Prostate gland (tissue), 2 donors: ENCODE data around the gene PHLDB1. TPM values are rescaled to one million over a fixed set of nuclear protein-coding genes. Genes with fewer than 3 reads are reported as not detected.
A peak's percentile ranks its signal among the peaks of the same experiment; 100 is the strongest.
"Not testable (repeated sequence)": the region's sequence is repeated elsewhere in the genome, so short reads cannot be mapped to it uniquely, and the experiment has no call there.

Experiments used
- DNase-seq: peaks from one replicate; pipeline ENCODE4 v3.0.0-alpha.2; 2019; ENCODE audit warnings: low spot score
- H3K27ac ChIP-seq, 2 donors: fragments of 200-600 bp; sonication (generic); 2 replicates each; pipeline ENCODE4 v1.5.1; 2017 to 2019
- H3K27me3 ChIP-seq: fragments of 200-600 bp; sonication (generic); replicated peaks from 2 replicates; pipeline ENCODE4 v1.5.1; 2019; ENCODE audit not compliant: insufficient read depth
- H3K36me3 ChIP-seq, 2 donors: fragments of 200-600 bp; sonication (generic); 1 replicate in 1 of 2; 2 replicates in 1 of 2; pipeline versions ENCODE4 v1.5.1 to v1.8.1; 2017 to 2019
- H3K4me1 ChIP-seq: fragments of 200-600 bp; sonication (generic); replicated peaks from 2 replicates; pipeline ENCODE4 v1.5.1; 2019
- H3K4me3 ChIP-seq, 2 donors: fragments of 200-600 bp; sonication (generic); 2 replicates each; pipeline ENCODE4 v1.5.1; 2017 to 2019
- H3K9me3 ChIP-seq: fragments of 200-600 bp; sonication (generic); 2 replicates; pipeline ENCODE4 v1.5.1; 2017
- POLR2A ChIP-seq: fragments of 450-650 bp; IDR thresholded peaks from one replicate; pipeline ENCODE4 v1.6.1; 2016; ENCODE audit warnings: antibody characterized with exemption, mild to moderate bottlenecking
- POLR2AphosphoS5 ChIP-seq: sonication (generic); formaldehyde crosslinking; IDR thresholded peaks from one replicate; pipeline ENCODE4 v1.6.1; 2017; ENCODE audit warnings: antibody characterized with exemption
- WGBS: methylation state at CpG from one replicate; pipeline ENCODE4 v1.1.5; 2018; 5-methylcytosine and 5-hydroxymethylcytosine counted together
- intact Hi-C: fragments of 100-400 bp; cut with DNase I; formaldehyde crosslinking; loops from one replicate; pipeline ENCODE4 v1.14.2; 2022
- total RNA-seq, 2 donors: library from RNA; depleted of rRNA; stranded (reverse); fragments of >200 nt; gene quantifications; one replicate each; pipeline ENCODE4 v1.1.0, GENCODE V29; 2016
- TF ChIP-seq, protein P1 (sequence below), 4 experiments: fragments of 200-600 bp in 2 of 4; fragments of 450-650 bp in 2 of 4; sonication (generic) in 2 of 4; IDR thresholded peaks; 1 replicate in 3 of 4; 2 replicates in 1 of 4; pipeline ENCODE4 v1.5.1; 2016 to 2019; ENCODE audit warnings: antibody characterized with exemption in 4 of 4, mild to moderate bottlenecking in 2 of 4, moderate library complexity in 2 of 4

Gene PHLDB1
- total RNA-seq, result 100 to 1,000 TPM in 1 of 2 donors, 10 to 100 TPM in 1; 74.5 to 113 TPM

DNA sequence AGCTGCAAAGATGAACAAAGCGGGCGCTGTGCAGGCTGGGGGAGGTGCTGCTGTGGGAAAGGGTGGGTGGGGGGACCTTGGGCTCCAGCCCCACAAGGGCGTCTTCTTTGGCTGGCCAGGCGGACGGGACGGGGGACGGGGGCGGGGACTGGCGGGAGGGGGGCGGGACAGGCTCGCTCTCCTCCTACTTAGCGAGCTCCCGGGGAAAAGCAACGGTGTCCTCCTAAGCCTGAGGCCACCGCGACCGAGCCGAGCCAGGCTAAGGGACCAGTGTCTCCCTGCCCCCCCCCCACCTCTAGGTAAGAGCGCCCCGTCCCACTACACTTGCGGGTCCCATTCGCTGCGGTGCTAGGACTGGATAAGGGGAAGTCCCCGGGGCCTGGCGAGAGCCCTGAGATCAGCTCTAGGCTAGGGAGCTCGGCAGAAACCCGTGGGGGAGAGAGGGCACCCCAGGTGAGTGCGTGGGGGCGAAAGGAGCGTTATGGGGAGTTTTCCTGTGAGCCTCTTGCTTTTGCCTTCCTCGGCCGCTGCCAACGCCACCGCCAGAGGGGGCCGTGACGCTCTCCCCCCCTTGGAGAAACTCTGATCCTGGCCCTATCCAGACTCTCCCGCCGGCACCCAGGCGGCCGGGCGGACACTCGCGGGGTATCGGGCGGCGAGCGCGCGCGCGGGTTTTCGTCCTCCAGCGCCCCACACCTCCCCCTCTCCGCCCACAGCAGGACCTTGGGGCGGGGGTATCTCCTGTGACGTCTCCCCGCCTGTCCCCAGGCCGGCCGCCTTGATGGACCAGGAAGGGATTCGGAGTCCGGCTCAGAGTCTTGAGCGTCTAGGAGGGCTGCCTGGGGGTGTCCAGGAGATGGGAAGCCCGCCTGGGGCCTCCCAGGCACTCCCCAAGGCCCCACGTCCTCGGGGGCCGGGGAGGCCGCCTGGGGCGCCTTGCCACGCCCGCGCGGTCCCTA, at the start of gene PHLDB1:
PHLDB1 (plus strand) TSS at position 215 of the 959 bp plus-strand sequence. CDS start 6,222 bp downstream, outside the sequence.
- peak within 1 kb of the TSS; percentile 87 to 88 for H3K27ac ChIP-seq
- peak; percentile 58 for DNase-seq
- no peaks in the 10 kb centered on the region for H3K36me3 ChIP-seq
- H3K27me3 ChIP-seq, result no peaks in the 10 kb centered on the region
- H3K9me3 ChIP-seq, result no peaks in the 10 kb centered on the region
- TF ChIP-seq POLR2AphosphoS5, result peak; percentile 41
- no peak for TF ChIP-seq POLR2A
- TF ChIP-seq, protein P1, sequence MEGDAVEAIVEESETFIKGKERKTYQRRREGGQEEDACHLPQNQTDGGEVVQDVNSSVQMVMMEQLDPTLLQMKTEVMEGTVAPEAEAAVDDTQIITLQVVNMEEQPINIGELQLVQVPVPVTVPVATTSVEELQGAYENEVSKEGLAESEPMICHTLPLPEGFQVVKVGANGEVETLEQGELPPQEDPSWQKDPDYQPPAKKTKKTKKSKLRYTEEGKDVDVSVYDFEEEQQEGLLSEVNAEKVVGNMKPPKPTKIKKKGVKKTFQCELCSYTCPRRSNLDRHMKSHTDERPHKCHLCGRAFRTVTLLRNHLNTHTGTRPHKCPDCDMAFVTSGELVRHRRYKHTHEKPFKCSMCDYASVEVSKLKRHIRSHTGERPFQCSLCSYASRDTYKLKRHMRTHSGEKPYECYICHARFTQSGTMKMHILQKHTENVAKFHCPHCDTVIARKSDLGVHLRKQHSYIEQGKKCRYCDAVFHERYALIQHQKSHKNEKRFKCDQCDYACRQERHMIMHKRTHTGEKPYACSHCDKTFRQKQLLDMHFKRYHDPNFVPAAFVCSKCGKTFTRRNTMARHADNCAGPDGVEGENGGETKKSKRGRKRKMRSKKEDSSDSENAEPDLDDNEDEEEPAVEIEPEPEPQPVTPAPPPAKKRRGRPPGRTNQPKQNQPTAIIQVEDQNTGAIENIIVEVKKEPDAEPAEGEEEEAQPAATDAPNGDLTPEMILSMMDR (IDR thresholded peaks at IDR 0.05), result peak; percentile 41 to 70 (median 64)
- peak within 1 kb of the TSS; percentile 60 for H3K4me3 ChIP-seq
- under 1% methylated on average over 57 of the region's 72 CpGs for WGBS
- intact Hi-C loops, result loop anchor here (5.0 kb wide), 1 partner anchor 50 kb away; no protein-coding TSS in a partner anchor
- peaks cover 5% of the 10 kb centered on the region for H3K4me1 ChIP-seq

DNA sequence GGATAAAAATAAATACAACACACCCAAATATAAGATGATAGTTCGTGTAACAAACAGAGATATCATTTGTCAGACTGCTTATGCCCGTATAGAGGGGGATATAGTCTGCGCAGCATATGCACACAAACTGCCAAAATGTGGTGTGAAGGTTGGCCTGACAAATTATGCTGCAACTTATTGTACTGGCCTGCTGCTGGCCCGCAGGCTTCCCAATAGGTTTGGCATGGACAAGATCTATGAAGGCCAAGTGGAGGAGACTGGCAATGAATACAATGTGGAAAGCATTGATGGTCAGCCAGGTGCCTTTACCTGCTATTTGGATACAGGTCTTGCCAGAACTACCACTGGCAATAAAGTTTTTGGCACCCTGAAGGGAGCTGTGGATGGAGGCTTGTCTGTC, 46.6 kb upstream of the PHLDB1 start:
- no peak overlapping the region for H3K4me3 ChIP-seq
- intact Hi-C loops, result no loop called here
- WGBS, result 83% methylated on average over 4 of the region's 4 CpGs
- no peaks in the 10 kb centered on the region for H3K27me3 ChIP-seq
- no peaks in the 10 kb centered on the region for H3K9me3 ChIP-seq
- H3K36me3 ChIP-seq, result no peaks in the 10 kb centered on the region
- TF ChIP-seq POLR2A, result no peak
- TF ChIP-seq POLR2AphosphoS5, result no peak
- no peak overlapping the region for H3K27ac ChIP-seq
- DNase-seq, result no peak
- H3K4me1 ChIP-seq, result peaks cover 10% of the 10 kb centered on the region

DNA sequence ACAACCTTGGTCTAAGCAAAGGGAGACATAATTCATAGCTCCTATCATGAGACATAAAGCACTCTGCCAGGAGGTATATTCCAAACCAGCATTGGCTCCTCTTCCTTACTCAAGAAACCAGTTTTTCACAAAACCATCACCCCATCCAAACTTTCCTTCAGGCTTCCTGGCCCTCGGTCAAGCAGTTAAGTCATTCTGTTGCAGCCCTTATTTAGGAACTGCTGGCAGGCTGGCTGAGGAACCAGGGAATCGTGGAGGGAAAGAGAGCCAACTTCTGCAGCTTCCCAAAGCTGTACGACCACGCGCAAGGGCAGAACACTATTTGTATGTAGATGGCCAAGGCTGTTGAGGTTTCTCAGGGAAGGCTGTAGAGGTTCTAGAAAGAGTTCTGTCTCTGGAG, 42.4 kb upstream of the PHLDB1 start:
- peak; percentile 11 for DNase-seq
- intact Hi-C loops, result loop anchor here (5.0 kb wide), 1 partner anchor 33 kb away; the partner anchor contains the start of gene TMEM25

DNA sequence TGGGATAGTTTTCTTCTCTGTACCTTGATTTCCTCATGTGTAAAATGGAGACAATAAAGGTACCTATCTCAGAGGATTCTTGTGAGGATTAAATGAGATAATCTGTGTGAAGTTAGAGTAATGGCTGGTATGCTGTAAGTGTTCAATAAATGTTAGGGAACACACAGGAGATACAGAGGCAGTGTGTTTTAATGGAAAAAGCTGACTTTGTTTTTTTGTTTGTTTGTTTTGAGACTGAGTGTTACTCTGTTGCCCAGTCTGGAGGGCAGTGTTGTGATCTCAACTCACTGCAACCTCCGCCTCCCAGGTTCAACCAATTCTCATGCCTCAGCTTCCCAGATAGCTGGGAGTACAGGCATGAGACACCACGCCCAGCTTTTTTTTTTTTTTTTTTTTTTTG, 37.7 kb upstream of the PHLDB1 start:
- WGBS, result 95% methylated on average over 2 of the region's 2 CpGs
- TF ChIP-seq POLR2A, result no peak
- TF ChIP-seq, protein P1 (IDR thresholded peaks at IDR 0.05), result no peak
- no peak for TF ChIP-seq POLR2AphosphoS5
- Histone ChIP-seq H3K27me3 (no peaks in the 10 kb centered on the region), H3K4me3 (no peak overlapping the region), H3K27ac (no peak overlapping the region), H3K36me3 (no peaks in the 10 kb centered on the region), H3K9me3 (no peaks in the 10 kb centered on the region), H3K4me1 (peaks cover 5% of the 10 kb centered on the region)
- DNase-seq, result no peak
- intact Hi-C loops, result loop anchor here (5.0 kb wide), 1 partner anchor 37 kb away; the partner anchor contains the start of gene TMEM25

More for the DNA sequence above, 42.4 kb upstream of the PHLDB1 start:
- Histone ChIP-seq H3K27ac (peak overlapping the region; percentile 68 to 72), H3K4me3 (peak overlapping the region; percentile 35 to 44), H3K27me3 (no peaks in the 10 kb centered on the region), H3K36me3 (no peaks in the 10 kb centered on the region), H3K9me3 (no peaks in the 10 kb centered on the region), H3K4me1 (peaks cover 10% of the 10 kb centered on the region)
- WGBS, result 11% methylated on average over 5 of the region's 5 CpGs
- TF ChIP-seq, protein P1 (IDR thresholded peaks at IDR 0.05), result no peak
- TF ChIP-seq POLR2A (no peak), POLR2AphosphoS5 (no peak)

DNA sequence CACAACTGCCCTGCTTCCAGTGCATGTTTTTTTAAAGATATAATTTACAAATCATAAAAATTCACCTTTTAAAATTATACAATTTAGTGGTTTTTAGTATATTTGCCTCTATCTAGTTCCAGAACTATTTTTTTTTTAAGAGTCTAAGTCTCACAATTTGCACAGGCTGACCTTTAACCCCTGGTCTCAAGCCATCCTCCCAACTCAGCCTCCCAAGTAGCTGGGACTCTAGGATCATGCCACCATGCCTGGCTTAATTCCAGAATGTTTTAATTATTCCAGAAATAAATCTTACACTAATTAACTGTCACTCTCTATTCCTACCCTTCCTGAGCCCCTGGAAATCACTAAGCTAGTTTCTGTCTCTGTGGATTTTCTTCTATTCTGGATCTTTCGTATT, 36.6 kb upstream of the PHLDB1 start:
- WGBS, result 100% methylated on average over 1 of the region's 1 CpG
- TF ChIP-seq POLR2AphosphoS5, result no peak
- TF ChIP-seq, protein P1 (IDR thresholded peaks at IDR 0.05), result no peak
- TF ChIP-seq POLR2A, result no peak
- H3K9me3 ChIP-seq, result no peaks in the 10 kb centered on the region
- DNase-seq, result no peak
- H3K36me3 ChIP-seq, result no peaks in the 10 kb centered on the region
- no peaks in the 10 kb centered on the region for H3K4me1 ChIP-seq
- intact Hi-C loops, result no loop called here
- no peaks in the 10 kb centered on the region for H3K27me3 ChIP-seq
- H3K27ac ChIP-seq, result no peak overlapping the region
- H3K4me3 ChIP-seq, result no peak overlapping the region

DNA sequence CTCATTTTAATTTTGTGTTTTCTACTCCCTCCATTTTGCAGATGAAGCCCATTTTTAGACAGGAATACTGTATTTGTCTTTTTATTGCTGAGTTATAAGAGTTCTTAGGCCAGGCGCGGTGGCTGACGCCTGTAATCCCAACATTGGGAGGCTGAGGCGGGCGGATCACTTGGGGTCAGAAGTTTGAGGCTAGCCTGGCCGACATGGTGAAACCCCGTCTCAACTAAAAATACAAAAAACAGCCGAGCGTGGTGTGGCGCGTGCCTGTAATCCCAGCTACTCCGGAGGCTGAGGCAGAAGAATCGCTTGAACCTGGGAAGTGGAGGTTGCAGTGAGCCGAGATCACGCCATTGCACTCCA, 35.7 kb upstream of the PHLDB1 start:
- 5% methylated on average over 15 of the region's 15 CpGs for WGBS
- H3K27me3 ChIP-seq, H3K36me3 ChIP-seq, H3K9me3 ChIP-seq, DNase-seq, H3K4me1 ChIP-seq, intact Hi-C loops: not testable (repeated sequence)
- Histone ChIP-seq H3K4me3 (peak overlapping the region; percentile 91 to 92), H3K27ac (peak overlapping the region; percentile 97 to 99)
